Mesodermal cell (in vitro differentiated cells): Measurements from ENCODE around the gene C12orf42.

ENCODE experiments used
- H3K27ac ChIP-seq: 2 replicates; pipeline ENCODE4 v1.7.0; 2013; ENCODE audit warnings: mild to moderate bottlenecking, low read depth, low read length, moderate library complexity; ENCODE audit not compliant: severe bottlenecking
- H3K36me3 ChIP-seq: 2 replicates; pipeline ENCODE4 v1.7.1; 2013; ENCODE audit warnings: mild to moderate bottlenecking, low read length, moderate library complexity; ENCODE audit not compliant: control insufficient read depth, insufficient read depth
- H3K4me1 ChIP-seq: one replicate; pipeline ENCODE4 v1.7.1; 2013; ENCODE audit warnings: mild to moderate bottlenecking, low read length; ENCODE audit not compliant: insufficient read depth, control insufficient read depth, poor library complexity, severe bottlenecking
- H3K4me3 ChIP-seq: 2 replicates; pipeline ENCODE4 v1.7.0; 2013; ENCODE audit warnings: low read length, control low read depth, mild to moderate bottlenecking; ENCODE audit not compliant: insufficient read depth, poor library complexity, severe bottlenecking; ENCODE audit errors: extremely low read depth
- H3K9me3 ChIP-seq: 2 replicates; pipeline ENCODE4 v1.7.1; 2013; ENCODE audit warnings: mild to moderate bottlenecking, low read length, moderate library complexity; ENCODE audit not compliant: control insufficient read depth
- WGBS, 2 experiments: methylation state at CpG; one replicate each; pipeline ENCODE4 v1.1.5; 2013; ENCODE audit warnings: missing lambda C conversion rate in 2 of 2; ENCODE audit not compliant: insufficient coverage in 2 of 2; 5-methylcytosine and 5-hydroxymethylcytosine counted together

The C12orf42 gene

DNA sequence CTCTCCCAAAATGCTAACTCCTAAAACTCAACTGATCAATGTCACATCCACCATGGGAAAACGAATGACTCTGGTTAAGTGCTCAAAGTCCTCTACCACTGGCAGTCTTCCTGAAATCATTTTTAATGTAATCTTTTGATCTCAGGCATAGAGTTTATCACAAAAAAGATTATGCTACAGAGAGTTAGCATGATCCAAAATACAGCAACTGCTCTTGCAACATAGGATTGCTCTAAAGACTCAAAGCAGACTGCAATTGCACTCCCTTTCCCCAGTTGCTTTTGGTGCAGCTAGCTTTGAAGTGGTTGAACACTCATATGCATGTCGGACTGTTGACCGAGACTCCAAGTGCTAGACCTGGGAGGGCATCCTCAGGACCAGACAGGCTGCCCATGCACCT is 109.3 kb downstream of the C12orf42 start:
- no peaks in the 10 kb centered on the region for H3K9me3 ChIP-seq
- H3K27ac ChIP-seq: no peak overlapping the region
- 82 to 100% methylated on average over 2 to 3 of the region's 3 CpGs for WGBS, 2 experiments
- H3K36me3 ChIP-seq: no peaks in the 10 kb centered on the region
- H3K4me1 ChIP-seq: no peaks in the 10 kb centered on the region
- H3K4me3 ChIP-seq: no peak overlapping the region

- no peaks in the 10 kb centered on the region for H3K4me1 ChIP-seq
- H3K9me3 ChIP-seq: no peaks in the 10 kb centered on the region
- H3K27ac ChIP-seq: no peak overlapping the region
- H3K4me3 ChIP-seq: no peak overlapping the region
- WGBS, 2 experiments: 50 to 75% methylated on average over 1 of the region's 1 CpG
- no peaks in the 10 kb centered on the region for H3K36me3 ChIP-seq
These were observed 112.9 kb downstream of the C12orf42 start for GRCh38 chr12:103382736-103383346.

DNA sequence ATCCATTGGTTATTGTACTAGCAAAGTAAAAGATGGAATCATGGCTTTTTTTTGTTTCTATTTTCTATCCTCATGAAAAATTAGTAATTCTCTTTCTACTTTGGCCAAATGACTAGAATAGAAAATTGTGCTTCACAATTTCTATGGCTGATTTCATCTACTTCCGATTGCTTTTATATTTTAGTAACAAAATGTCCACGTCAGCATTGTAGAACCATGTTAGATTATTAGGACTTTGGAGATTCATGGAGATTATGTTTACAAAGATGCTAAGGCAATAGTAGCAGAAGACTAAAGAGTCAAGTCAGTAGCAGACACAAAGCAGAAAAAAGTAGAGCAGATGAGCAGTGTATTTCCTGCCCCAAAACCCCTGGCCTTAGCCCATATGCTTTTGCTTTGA is 113.6 kb downstream of the C12orf42 start:
- Histone ChIP-seq H3K27ac (no peak overlapping the region), H3K9me3 (no peaks in the 10 kb centered on the region), H3K4me1 (no peaks in the 10 kb centered on the region), H3K4me3 (no peak overlapping the region), H3K36me3 (no peaks in the 10 kb centered on the region)
- WGBS, 2 experiments: 76% methylated on average over 2 of the region's 2 CpGs; no CpG with 5 or more reads in 1 of the 2 experiments

- no peak overlapping the region for H3K27ac ChIP-seq
- H3K9me3 ChIP-seq: no peaks in the 10 kb centered on the region
- no peaks in the 10 kb centered on the region for H3K4me1 ChIP-seq
- 84 to 89% methylated on average over 3 of the region's 6 CpGs for WGBS, 2 experiments
- H3K4me3 ChIP-seq: no peak overlapping the region
- no peaks in the 10 kb centered on the region for H3K36me3 ChIP-seq
These were observed 116.1 kb downstream of the C12orf42 start for GRCh38 chr12:103379670-103380069.

DNA sequence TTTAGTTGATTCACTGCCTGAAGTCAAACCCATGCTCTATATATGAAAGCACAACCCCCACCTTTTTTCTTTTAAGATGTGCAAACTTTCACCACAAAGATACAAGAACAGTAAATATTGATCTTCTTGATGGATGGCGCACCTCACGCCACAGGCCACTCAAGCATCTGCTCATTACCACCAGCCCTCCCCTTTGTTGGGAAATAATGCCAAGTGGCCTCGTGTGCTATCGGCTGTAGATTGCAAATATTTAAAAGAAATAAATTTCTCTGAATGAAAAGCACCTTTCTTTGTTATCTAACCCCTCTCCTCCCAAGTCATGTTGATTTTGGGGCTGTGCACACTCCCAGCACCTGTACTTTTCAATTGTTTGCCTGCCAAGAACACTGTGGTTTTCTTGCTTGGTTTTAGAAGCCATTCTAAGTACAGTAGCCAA is 122.7 kb downstream of the C12orf42 start:
- no CpG with 5 or more reads among the region's 4 CpGs for WGBS, 2 experiments
- no peak overlapping the region for H3K4me3 ChIP-seq
- no peaks in the 10 kb centered on the region for H3K4me1 ChIP-seq

DNA sequence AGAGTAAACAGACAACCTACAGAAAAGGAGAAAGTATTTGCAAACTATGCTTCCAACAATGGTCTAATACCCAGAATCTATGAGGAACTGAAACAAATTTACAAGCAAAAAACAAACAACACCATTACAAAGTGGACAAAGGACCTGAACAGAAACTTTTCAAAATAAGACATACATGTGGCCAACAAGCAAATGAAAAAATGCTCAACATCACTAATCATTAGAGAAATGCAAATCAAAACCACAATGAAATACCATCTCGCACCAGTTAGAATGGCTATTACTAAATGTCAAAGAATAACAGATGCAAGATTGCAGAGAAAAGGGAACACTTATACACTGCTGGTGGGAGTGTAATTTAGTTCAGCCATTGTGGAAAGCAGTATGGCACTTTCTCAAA is 125.8 kb downstream of the C12orf42 start:
- H3K36me3 ChIP-seq: no peaks in the 10 kb centered on the region
- no peak overlapping the region for H3K4me3 ChIP-seq
- H3K27ac ChIP-seq: no peak overlapping the region
- no peaks in the 10 kb centered on the region for H3K9me3 ChIP-seq
- WGBS, 2 experiments: no CpG with 5 or more reads among the region's 1 CpG
- no peaks in the 10 kb centered on the region for H3K4me1 ChIP-seq

More for the DNA sequence above, 122.7 kb downstream of the C12orf42 start:
- H3K9me3 ChIP-seq: no peaks in the 10 kb centered on the region
- H3K27ac ChIP-seq: no peak overlapping the region
- H3K36me3 ChIP-seq: no peaks in the 10 kb centered on the region

DNA sequence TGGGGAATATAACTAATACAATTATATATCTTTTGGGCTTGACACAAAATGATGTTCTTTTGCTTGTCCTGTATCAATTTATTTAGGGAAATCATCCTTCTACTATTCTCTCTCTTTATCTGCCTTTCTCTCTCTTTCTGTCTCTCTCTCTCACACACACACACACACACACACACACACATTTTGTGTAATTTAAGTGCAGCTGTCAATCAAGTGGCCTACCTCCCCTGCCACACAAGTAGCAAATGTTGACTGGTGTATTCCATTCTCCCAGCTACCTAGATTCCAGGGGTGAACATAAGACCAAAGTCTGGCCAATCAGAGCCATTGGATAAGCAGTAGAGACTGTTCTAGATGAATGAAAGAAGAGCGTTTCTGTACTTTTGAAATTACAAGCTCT is 127.6 kb downstream of the C12orf42 start:
- Histone ChIP-seq H3K36me3 (no peaks in the 10 kb centered on the region), H3K27ac (no peak overlapping the region), H3K4me1 (no peaks in the 10 kb centered on the region), H3K9me3 (no peaks in the 10 kb centered on the region), H3K4me3 (no peak overlapping the region)
- WGBS, 2 experiments: 89% methylated on average over 1 of the region's 1 CpG; no CpG with 5 or more reads in 1 of the 2 experiments

DNA sequence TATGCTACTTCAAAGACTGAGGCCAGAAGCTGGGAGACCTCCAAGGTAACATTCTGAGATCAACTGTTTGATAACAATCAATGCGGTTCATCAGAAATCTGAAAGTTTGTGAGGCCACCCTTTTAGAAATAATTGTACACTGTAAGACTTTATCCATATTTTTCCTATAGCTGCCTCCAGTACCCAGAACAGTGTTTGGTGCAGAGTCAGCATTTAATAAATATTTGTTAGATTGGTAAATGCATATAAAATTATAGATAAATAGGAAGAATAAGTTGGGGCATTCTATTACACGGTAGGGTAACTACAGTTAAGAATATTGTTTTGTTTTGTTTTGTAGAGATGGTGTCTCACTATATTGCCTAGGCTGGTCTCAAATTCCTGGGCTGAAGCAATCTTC is 141.4 kb downstream of the C12orf42 start:
- Histone ChIP-seq H3K9me3 (no peaks in the 10 kb centered on the region), H3K36me3 (no peaks in the 10 kb centered on the region), H3K4me1 (no peaks in the 10 kb centered on the region), H3K4me3 (no peak overlapping the region), H3K27ac (no peak overlapping the region)
- WGBS, 2 experiments: 80 to 100% methylated on average over 1 of the region's 2 CpGs

GRCh38 chr12:103353913-103354312 is 141.9 kb downstream of the C12orf42 start:
- 75 to 89% methylated on average over 2 to 3 of the region's 4 CpGs for WGBS, 2 experiments
- Histone ChIP-seq H3K36me3 (no peaks in the 10 kb centered on the region), H3K4me1 (no peaks in the 10 kb centered on the region), H3K27ac (no peak overlapping the region), H3K4me3 (no peak overlapping the region), H3K9me3 (no peaks in the 10 kb centered on the region)

GRCh38 chr12:103350116-103350515 is 145.7 kb downstream of the C12orf42 start:
- H3K9me3 ChIP-seq: no peaks in the 10 kb centered on the region
- H3K4me1 ChIP-seq: no peaks in the 10 kb centered on the region
- no peak overlapping the region for H3K4me3 ChIP-seq
- 82 to 84% methylated on average over 3 of the region's 5 CpGs for WGBS, 2 experiments
- no peak overlapping the region for H3K27ac ChIP-seq
- H3K36me3 ChIP-seq: no peaks in the 10 kb centered on the region

GRCh38 chr12:103348935-103349334 is 146.8 kb downstream of the C12orf42 start:
- Histone ChIP-seq H3K4me3 (no peak overlapping the region), H3K9me3 (no peaks in the 10 kb centered on the region), H3K36me3 (no peaks in the 10 kb centered on the region), H3K4me1 (no peaks in the 10 kb centered on the region), H3K27ac (no peak overlapping the region)
- WGBS, 2 experiments: 100% methylated on average over 1 of the region's 1 CpG
